ENCODE measurements around the gene CCDC144A.
"Not testable (repeated sequence)": the region's sequence is repeated elsewhere in the genome, so short reads cannot be mapped to it uniquely, and the experiment has no call there.

The CCDC144A gene

GRCh38 chr17:16818340-16818739, 128.3 kb downstream of the CCDC144A start:
- H3K4me1 Mint-ChIP-seq (ENCODE audit: low read depth in 2 of 2): no peaks in the 10 kb centered on the region
- H3K27me3 Mint-ChIP-seq: peaks cover 52 to 76% of the 10 kb centered on the region in 2 donors
- H3K9me3 Mint-ChIP-seq: no peaks in the 10 kb centered on the region
- no peak overlapping the region for H3K4me3 Mint-ChIP-seq
- H3K36me3 Mint-ChIP-seq (ENCODE audit: insufficient read depth): no peaks in the 10 kb centered on the region
- H3K27ac Mint-ChIP-seq: no peak overlapping the region
- DNase-seq (no peak), ATAC-seq (replicated peaks) (no peak)

GRCh38 chr17:16818821-16819683, 129.0 kb downstream of the CCDC144A start:
- H3K36me3 Mint-ChIP-seq (ENCODE audit: insufficient read depth): no peaks in the 10 kb centered on the region
- no peak overlapping the region for H3K4me3 Mint-ChIP-seq
- H3K27me3 Mint-ChIP-seq: peaks cover 52 to 70% of the 10 kb centered on the region in 2 donors
- H3K4me1 Mint-ChIP-seq (ENCODE audit: low read depth in 2 of 2): no peaks in the 10 kb centered on the region
- no peak for DNase-seq
- no peak overlapping the region for H3K27ac Mint-ChIP-seq
- no peaks in the 10 kb centered on the region for H3K9me3 Mint-ChIP-seq
- ATAC-seq (replicated peaks): no peak

- ATAC-seq (replicated peaks) (no peak), DNase-seq (no peak)
- H3K9me3 Mint-ChIP-seq: no peaks in the 10 kb centered on the region
These were observed 130.3 kb downstream of the CCDC144A start for GRCh38 chr17:16820161-16820877.

GRCh38 chr17:16820979-16821543, 131.0 kb downstream of the CCDC144A start:
- H3K27me3 Mint-ChIP-seq: peaks cover 39 to 50% of the 10 kb centered on the region in 2 donors
- H3K9me3 Mint-ChIP-seq: no peaks in the 10 kb centered on the region
- DNase-seq (no peak), ATAC-seq (replicated peaks) (no peak)
- no peak overlapping the region for H3K27ac Mint-ChIP-seq
- H3K4me3 Mint-ChIP-seq: no peak overlapping the region
- H3K36me3 Mint-ChIP-seq (ENCODE audit: insufficient read depth): no peaks in the 10 kb centered on the region
- H3K4me1 Mint-ChIP-seq (ENCODE audit: low read depth in 2 of 2): no peaks in the 10 kb centered on the region

More at GRCh38 chr17:16820161-16820877, 130.3 kb downstream of the CCDC144A start:
- no peak overlapping the region for H3K27ac Mint-ChIP-seq
- H3K27me3 Mint-ChIP-seq: peaks cover 42 to 58% of the 10 kb centered on the region in 2 donors
- H3K4me1 Mint-ChIP-seq (ENCODE audit: low read depth in 2 of 2): no peaks in the 10 kb centered on the region
- H3K4me3 Mint-ChIP-seq: no peak overlapping the region
- H3K36me3 Mint-ChIP-seq (ENCODE audit: insufficient read depth): no peaks in the 10 kb centered on the region

GRCh38 chr17:16822133-16822532, 132.1 kb downstream of the CCDC144A start:
- not testable (repeated sequence) for H3K27ac Mint-ChIP-seq; H3K36me3 Mint-ChIP-seq (ENCODE audit: insufficient read depth); H3K4me3 Mint-ChIP-seq; H3K4me1 Mint-ChIP-seq (ENCODE audit: low read depth in 2 of 2); ATAC-seq (replicated peaks); H3K9me3 Mint-ChIP-seq; DNase-seq
- H3K27me3 Mint-ChIP-seq: peaks cover 36 to 49% of the 10 kb centered on the region in 2 donors

GRCh38 chr17:16823768-16824406, 133.8 kb downstream of the CCDC144A start:
- DNase-seq; H3K4me1 Mint-ChIP-seq (ENCODE audit: low read depth in 2 of 2); H3K27ac Mint-ChIP-seq; ATAC-seq (replicated peaks); H3K36me3 Mint-ChIP-seq (ENCODE audit: insufficient read depth); H3K4me3 Mint-ChIP-seq: not testable (repeated sequence)
- Mint-ChIP-seq H3K9me3 (peaks cover 1 to 11% of the 10 kb centered on the region in 2 donors), H3K27me3 (peaks cover 20 to 35% of the 10 kb centered on the region in 2 donors)

Data from effector memory CD8-positive, alpha-beta T cell (primary cell).